GM19351 (cell line): ENCODE data around the gene STING1.
"Not testable (repeated sequence)": the region's sequence is repeated elsewhere in the genome, so short reads cannot be mapped to it uniquely, and the experiment has no call there.

ENCODE experiments used
- ATAC-seq: cut with Tn5 transposase; IDR thresholded peaks from one replicate; pipeline ENCODE4 v1.9.1; 2021; ENCODE audit warnings: mild to moderate bottlenecking, moderate library complexity; ENCODE audit not compliant: unreplicated experiment

The STING1 gene

DNA sequence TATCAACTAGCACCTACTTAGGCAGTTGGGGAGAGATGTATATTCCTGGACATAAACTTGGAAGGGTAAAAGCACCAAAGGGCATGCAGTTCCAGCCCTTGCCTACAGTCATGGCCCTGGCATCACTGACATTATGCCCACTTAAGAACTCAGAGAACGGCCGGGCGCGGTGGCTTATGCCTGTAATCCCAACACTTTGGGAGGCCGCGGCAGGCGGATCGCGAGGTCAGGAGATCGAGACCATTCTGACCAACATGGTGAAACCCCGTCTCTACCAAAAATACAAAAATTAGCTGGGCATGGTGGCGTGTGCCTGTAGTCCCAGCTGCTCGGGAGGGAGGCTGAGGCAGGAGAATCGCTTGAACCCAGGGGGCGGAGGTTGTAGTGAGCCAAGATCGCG, 42.1 kb downstream of the STING1 start:
- ATAC-seq, result not testable (repeated sequence)

DNA sequence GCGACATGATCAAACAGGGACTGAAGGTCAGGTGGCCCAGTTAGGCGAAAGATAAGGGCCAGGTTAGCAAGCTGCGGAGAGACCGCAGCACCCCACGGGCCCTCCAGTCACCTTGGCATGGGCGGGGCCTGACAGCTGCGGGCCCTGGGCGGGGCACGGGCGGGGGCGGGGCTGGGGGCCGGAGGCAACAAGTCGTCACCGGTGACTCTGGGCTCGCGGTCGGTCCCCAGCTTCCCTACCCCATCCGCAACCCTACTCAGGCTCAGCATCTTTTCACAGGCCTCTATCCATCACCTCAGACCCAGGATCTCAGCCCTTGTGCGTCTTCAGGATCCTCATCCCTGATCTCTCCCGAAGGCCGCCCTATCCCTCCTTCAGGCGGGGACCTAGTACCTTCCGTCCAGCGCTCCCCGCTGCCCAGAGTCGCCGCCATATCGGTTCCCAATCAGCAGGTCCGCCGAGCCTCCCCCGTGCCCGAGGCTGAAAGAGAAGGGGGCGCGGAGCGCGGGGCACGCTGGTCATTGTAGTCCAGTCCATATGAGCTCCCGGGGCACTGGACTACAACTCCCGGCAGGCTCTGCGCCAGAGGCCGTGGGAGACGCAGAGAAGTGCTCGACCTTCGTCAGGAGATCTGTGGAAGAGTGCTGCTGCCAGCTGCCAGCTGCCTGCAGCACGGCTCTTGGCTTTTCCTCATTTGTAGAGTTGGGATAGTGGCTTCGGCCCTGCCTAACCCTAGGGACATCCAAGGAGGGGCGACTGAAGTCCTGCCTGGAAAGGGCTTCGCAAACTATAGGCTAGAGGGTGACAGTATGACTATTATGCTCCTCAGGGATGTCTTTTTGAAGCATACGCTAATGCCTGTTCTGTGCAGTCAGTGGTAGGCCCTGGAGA, 43.3 kb downstream of the STING1 start, which contains the start of gene DNAJC18:
DNAJC18 (minus strand) TSS at position 513 of the 891 bp plus-strand sequence; CDS start at position 433, 80 bp downstream.
- ATAC-seq, result peak; percentile 91

GRCh38 chr5:139438707-139439012, 43.9 kb downstream of the STING1 start:
- no peak for ATAC-seq

GRCh38 chr5:139435676-139436075, 46.9 kb downstream of the STING1 start:
- no peak for ATAC-seq

- ATAC-seq, result no peak
Measured at GRCh38 chr5:139431706-139432105, 50.9 kb downstream of the STING1 start.

DNA sequence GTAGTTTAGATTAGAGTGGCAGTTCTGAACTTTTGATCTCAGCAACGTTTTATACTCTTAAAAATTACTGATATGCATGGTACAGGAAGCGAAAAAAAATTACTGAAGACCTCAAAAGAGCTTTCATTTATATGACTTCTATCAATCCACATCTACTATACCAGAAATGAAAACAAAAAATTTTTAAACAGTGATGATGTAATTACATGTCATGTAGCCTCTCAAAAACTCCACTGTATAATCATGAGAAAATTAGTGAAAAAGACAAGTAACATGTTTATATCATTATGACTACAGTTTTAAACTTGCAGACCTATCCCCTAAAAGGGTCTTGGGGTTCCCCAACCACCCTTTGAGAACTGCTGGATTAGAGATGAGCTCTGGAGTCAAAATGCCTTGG, 52.5 kb downstream of the STING1 start:
- no peak for ATAC-seq

GRCh38 chr5:139426203-139426885, 56.2 kb downstream of the STING1 start:
- ATAC-seq, result no peak
